Measurements from ENCODE around the gene PTS.

DNA sequence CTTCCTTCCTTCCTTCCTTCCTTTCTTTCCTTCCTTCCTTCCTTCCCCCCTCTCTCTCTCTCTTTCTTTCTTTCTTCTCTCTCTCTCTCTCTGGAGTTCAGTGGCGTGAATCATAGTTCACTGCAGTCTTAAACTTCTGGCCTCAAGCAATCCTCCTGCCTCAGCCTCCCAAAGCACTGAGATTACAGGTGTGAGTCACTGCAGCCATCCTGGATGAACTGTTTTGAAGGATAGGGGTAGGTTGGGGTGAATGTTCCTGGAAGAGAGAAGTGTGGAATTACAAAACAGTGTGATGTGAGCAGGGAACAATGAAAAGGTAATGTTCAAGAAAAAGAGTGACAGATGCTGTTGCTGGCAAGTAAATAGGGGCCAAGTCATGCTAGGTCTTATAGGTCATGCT lies 46.8 kb downstream of the PTS start:
- TF ChIP-seq POLR2A (IDR thresholded peaks at IDR 0.05): no peak
- no peak for TF ChIP-seq POLR2AphosphoS5 (IDR thresholded peaks at IDR 0.05)
- TF ChIP-seq, protein P1, sequence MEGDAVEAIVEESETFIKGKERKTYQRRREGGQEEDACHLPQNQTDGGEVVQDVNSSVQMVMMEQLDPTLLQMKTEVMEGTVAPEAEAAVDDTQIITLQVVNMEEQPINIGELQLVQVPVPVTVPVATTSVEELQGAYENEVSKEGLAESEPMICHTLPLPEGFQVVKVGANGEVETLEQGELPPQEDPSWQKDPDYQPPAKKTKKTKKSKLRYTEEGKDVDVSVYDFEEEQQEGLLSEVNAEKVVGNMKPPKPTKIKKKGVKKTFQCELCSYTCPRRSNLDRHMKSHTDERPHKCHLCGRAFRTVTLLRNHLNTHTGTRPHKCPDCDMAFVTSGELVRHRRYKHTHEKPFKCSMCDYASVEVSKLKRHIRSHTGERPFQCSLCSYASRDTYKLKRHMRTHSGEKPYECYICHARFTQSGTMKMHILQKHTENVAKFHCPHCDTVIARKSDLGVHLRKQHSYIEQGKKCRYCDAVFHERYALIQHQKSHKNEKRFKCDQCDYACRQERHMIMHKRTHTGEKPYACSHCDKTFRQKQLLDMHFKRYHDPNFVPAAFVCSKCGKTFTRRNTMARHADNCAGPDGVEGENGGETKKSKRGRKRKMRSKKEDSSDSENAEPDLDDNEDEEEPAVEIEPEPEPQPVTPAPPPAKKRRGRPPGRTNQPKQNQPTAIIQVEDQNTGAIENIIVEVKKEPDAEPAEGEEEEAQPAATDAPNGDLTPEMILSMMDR (IDR thresholded peaks at IDR 0.05): no peak

Data from upper lobe of left lung (tissue), 4 donors.